ENCODE data around the gene DLD. TPM values are rescaled to one million over a fixed set of nuclear protein-coding genes. Genes with fewer than 3 reads are reported as not detected.
"Not testable (repeated sequence)": the region's sequence is repeated elsewhere in the genome, so short reads cannot be mapped to it uniquely, and the experiment has no call there.

The DLD gene
- 89.9 TPM for total RNA-seq (ENCODE audit: unreplicated experiment)
- long read RNA-seq, transcript DLD-201 (14 exons, 3,755 nt) = major isoform, 96 of 113 reads
- long read RNA-seq, partial matches to known transcripts = 12 of 113 reads
- long read RNA-seq, other reads (novel, unspliced or antisense) = 5 of 113 reads

DNA sequence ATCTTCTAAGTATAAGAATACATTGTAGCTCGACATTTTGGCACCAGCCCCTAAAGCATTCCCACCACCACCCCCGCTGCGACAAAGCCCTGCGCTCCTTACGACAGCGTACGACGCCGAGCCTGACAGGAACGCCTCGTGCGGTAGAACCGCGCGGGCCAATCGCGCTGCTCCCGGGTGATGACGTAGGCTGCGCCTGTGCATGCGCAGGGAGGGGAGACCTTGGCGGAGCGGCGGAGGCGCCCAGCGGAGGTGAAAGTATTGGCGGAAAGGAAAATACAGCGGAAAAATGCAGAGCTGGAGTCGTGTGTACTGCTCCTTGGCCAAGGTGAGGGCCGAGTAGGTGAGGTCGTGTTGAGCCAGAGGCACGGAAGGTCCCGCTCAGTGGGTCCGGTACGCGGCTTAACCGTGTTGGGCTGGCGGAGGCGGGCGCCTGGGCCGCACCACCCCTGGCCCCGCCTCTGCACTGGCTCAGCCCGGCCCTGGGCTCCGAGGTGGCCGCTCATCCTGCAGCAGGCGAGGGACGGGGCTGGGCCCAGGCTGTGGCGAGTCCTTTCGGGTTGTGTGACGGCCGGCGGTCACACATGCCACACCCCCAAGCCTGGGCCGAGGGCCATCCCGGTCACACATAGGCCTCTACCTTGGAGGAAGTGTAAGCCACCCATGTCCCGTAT is at the start of gene DLD:
TSS of gene DLD (plus strand) at position 222 of the 674 bp plus-strand sequence. CDS start at position 290, 68 bp downstream.
- peak; percentile 90 for DNase-seq (ENCODE audit: low spot score)
- TF ChIP-seq, protein P1, sequence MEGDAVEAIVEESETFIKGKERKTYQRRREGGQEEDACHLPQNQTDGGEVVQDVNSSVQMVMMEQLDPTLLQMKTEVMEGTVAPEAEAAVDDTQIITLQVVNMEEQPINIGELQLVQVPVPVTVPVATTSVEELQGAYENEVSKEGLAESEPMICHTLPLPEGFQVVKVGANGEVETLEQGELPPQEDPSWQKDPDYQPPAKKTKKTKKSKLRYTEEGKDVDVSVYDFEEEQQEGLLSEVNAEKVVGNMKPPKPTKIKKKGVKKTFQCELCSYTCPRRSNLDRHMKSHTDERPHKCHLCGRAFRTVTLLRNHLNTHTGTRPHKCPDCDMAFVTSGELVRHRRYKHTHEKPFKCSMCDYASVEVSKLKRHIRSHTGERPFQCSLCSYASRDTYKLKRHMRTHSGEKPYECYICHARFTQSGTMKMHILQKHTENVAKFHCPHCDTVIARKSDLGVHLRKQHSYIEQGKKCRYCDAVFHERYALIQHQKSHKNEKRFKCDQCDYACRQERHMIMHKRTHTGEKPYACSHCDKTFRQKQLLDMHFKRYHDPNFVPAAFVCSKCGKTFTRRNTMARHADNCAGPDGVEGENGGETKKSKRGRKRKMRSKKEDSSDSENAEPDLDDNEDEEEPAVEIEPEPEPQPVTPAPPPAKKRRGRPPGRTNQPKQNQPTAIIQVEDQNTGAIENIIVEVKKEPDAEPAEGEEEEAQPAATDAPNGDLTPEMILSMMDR (IDR thresholded peaks at IDR 0.05; ENCODE audit: unreplicated experiment) = no peak
- Mint-ChIP-seq H3K4me1 (ENCODE audit: unreplicated experiment) (peaks cover 22% of the 10 kb centered on the region), H3K9me3 (ENCODE audit: unreplicated experiment) (no peaks in the 10 kb centered on the region), H3K27ac (ENCODE audit: unreplicated experiment) (peak within 1 kb of the TSS; percentile 99), H3K4me3 (ENCODE audit: unreplicated experiment) (peak within 1 kb of the TSS; percentile 100), H3K27me3 (ENCODE audit: unreplicated experiment) (peaks cover 7% of the 10 kb centered on the region), H3K36me3 (ENCODE audit: low read depth, unreplicated experiment) (peaks cover 17% of the 10 kb centered on the region)

- no peaks in the 10 kb centered on the region for H3K9me3 Mint-ChIP-seq (ENCODE audit: unreplicated experiment)
- peaks cover 8% of the 10 kb centered on the region for H3K36me3 Mint-ChIP-seq (ENCODE audit: low read depth, unreplicated experiment)
- H3K4me1 Mint-ChIP-seq (ENCODE audit: unreplicated experiment) = no peaks in the 10 kb centered on the region
- H3K27me3 Mint-ChIP-seq (ENCODE audit: unreplicated experiment) = peaks cover 5% of the 10 kb centered on the region
- no peak for DNase-seq (ENCODE audit: low spot score)
- no peak overlapping the region for H3K4me3 Mint-ChIP-seq (ENCODE audit: unreplicated experiment)
- H3K27ac Mint-ChIP-seq (ENCODE audit: unreplicated experiment) = no peak overlapping the region
- TF ChIP-seq, protein P1 (IDR thresholded peaks at IDR 0.05; ENCODE audit: unreplicated experiment) = no peak
Observed at GRCh38 chr7:107842213-107842612, 48.8 kb upstream of the DLD start.

GRCh38 chr7:107843184-107843583 is 47.8 kb upstream of the DLD start:
- H3K4me1 Mint-ChIP-seq (ENCODE audit: unreplicated experiment) = no peaks in the 10 kb centered on the region
- TF ChIP-seq, protein P1 (IDR thresholded peaks at IDR 0.05; ENCODE audit: unreplicated experiment) = no peak
- peaks cover 2% of the 10 kb centered on the region for H3K27me3 Mint-ChIP-seq (ENCODE audit: unreplicated experiment)
- no peak overlapping the region for H3K4me3 Mint-ChIP-seq (ENCODE audit: unreplicated experiment)
- no peaks in the 10 kb centered on the region for H3K9me3 Mint-ChIP-seq (ENCODE audit: unreplicated experiment)
- H3K27ac Mint-ChIP-seq (ENCODE audit: unreplicated experiment) = no peak overlapping the region
- peaks cover 8% of the 10 kb centered on the region for H3K36me3 Mint-ChIP-seq (ENCODE audit: low read depth, unreplicated experiment)
- no peak for DNase-seq (ENCODE audit: low spot score)

DNA sequence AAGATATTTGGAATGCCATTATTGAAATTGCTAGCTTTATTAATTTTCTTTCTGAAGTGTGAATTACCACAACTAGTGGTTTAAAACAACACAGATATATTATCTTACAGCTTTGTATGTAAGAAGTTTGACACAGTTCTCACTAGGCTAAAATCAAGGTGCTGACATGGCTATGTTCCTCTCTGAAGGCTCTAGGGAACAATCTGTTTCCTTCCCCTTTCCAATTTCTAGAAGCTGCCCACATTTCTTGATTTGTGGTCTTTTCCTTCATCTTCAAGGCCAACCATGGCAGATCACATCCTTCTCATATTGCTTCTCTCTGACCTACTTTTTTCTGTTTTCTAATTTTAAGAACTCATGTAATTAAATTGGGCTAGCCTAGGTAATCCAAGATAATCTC is 44.7 kb upstream of the DLD start:
- DNase-seq (ENCODE audit: low spot score) = no peak
- H3K27ac Mint-ChIP-seq (ENCODE audit: unreplicated experiment) = no peak overlapping the region
- no peaks in the 10 kb centered on the region for H3K4me1 Mint-ChIP-seq (ENCODE audit: unreplicated experiment)
- H3K9me3 Mint-ChIP-seq (ENCODE audit: unreplicated experiment) = no peaks in the 10 kb centered on the region
- peaks cover 2% of the 10 kb centered on the region for H3K27me3 Mint-ChIP-seq (ENCODE audit: unreplicated experiment)
- TF ChIP-seq, protein P1 (IDR thresholded peaks at IDR 0.05; ENCODE audit: unreplicated experiment) = no peak
- H3K4me3 Mint-ChIP-seq (ENCODE audit: unreplicated experiment) = no peak overlapping the region
- peaks cover 5% of the 10 kb centered on the region for H3K36me3 Mint-ChIP-seq (ENCODE audit: low read depth, unreplicated experiment)

DNA sequence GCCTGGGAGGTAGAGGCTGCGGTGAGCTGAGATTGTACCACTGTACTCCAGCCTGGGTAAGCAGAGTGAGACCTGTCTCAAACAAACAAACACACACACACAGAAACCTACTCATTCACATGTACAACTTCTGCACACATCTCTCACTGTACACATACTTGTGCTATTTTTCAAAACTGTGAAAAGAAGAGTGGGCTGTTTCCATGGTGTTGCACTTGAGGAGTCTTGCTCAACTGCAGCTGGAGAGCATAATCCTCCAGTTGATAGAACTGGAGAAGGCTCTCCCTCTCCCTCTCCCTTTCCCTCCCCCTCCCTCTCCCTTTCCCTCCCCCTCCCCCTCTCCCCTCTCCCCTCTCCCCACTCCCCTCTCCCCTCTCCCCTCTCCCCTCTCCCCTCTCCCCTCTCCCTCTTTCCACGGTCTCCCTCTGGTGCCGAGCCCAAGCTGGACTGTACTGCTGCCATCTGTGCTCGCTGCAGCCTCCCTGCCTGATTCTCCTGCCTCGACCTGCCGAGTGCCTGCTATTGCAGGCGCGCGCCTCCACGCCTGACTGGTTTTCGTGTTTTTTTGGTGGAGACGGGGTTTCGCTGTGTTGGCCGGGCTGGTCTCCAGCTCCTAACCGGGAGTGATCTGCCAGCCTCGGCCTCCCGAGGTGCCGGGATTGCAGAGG is 43.7 kb upstream of the DLD start:
- H3K27ac Mint-ChIP-seq (ENCODE audit: unreplicated experiment) = no peak overlapping the region
- TF ChIP-seq, protein P1 (IDR thresholded peaks at IDR 0.05; ENCODE audit: unreplicated experiment) = no peak
- H3K9me3 Mint-ChIP-seq (ENCODE audit: unreplicated experiment) = no peaks in the 10 kb centered on the region
- peaks cover 5% of the 10 kb centered on the region for H3K36me3 Mint-ChIP-seq (ENCODE audit: low read depth, unreplicated experiment)
- DNase-seq (ENCODE audit: low spot score) = no peak
- H3K4me1 Mint-ChIP-seq (ENCODE audit: unreplicated experiment) = no peaks in the 10 kb centered on the region
- no peak overlapping the region for H3K4me3 Mint-ChIP-seq (ENCODE audit: unreplicated experiment)
- H3K27me3 Mint-ChIP-seq (ENCODE audit: unreplicated experiment) = peaks cover 2% of the 10 kb centered on the region

GRCh38 chr7:107847836-107848175 is 43.2 kb upstream of the DLD start:
- not testable (repeated sequence) for H3K4me3 Mint-ChIP-seq (ENCODE audit: unreplicated experiment); H3K27ac Mint-ChIP-seq (ENCODE audit: unreplicated experiment); H3K27me3 Mint-ChIP-seq (ENCODE audit: unreplicated experiment); H3K4me1 Mint-ChIP-seq (ENCODE audit: unreplicated experiment); H3K36me3 Mint-ChIP-seq (ENCODE audit: low read depth, unreplicated experiment); DNase-seq (ENCODE audit: low spot score); H3K9me3 Mint-ChIP-seq (ENCODE audit: unreplicated experiment)

DNA sequence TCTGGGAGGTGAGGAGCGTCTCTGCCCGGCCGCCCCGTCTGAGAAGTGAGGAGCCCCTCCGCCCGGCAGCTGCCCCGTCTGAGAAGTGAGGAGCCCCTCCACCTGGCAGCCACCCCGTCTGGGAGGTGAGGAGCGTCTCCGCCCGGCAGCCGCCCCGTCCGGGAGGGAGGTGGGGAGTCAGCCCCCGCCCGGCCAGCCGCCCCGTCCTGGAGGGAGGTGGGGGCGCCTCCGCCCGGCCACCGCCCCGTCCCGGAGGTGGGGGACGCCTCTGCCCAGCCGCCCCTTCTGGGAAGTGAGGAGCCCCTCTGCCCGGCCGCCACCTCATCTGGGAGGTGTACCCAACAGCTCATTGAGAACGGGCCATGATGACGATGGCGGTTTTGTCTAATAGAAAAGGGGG is 42.8 kb upstream of the DLD start:
- not testable (repeated sequence) for H3K27me3 Mint-ChIP-seq (ENCODE audit: unreplicated experiment); H3K27ac Mint-ChIP-seq (ENCODE audit: unreplicated experiment); H3K9me3 Mint-ChIP-seq (ENCODE audit: unreplicated experiment); H3K36me3 Mint-ChIP-seq (ENCODE audit: low read depth, unreplicated experiment); DNase-seq (ENCODE audit: low spot score); H3K4me1 Mint-ChIP-seq (ENCODE audit: unreplicated experiment); H3K4me3 Mint-ChIP-seq (ENCODE audit: unreplicated experiment)
